Endothelial cell of umbilical vein (primary cell): Measurements from ENCODE around the gene PARVA. TPM values are rescaled to one million over a fixed set of nuclear protein-coding genes. Genes with fewer than 3 reads are reported as not detected.

Experiments used
- BruUV-seq: library from RNA; stranded (reverse); fragments of 400-500 nt; replicated peaks from 2 replicates; lab custom pipeline; 2021; lab: Mats Ljungman, UMichigan
- CTCF ChIA-PET: fragments of 300-600, 350-600 bp; sonication (Branson Sonifier 250); formaldehyde crosslinking; loops from one replicate; lab custom pipeline; 2021; ENCODE audit warnings: antibody characterized with exemption, inconsistent platforms; lab: Charles Lee
- POLR2A ChIA-PET: fragments of 300-600, 350-600 bp; sonication (Branson Sonifier 250); formaldehyde crosslinking; loops from one replicate; lab custom pipeline; 2021; ENCODE audit warnings: antibody characterized with exemption, inconsistent platforms; lab: Charles Lee
- DNase-seq: peaks from one replicate; pipeline ENCODE4 v3.0.0-alpha.2; 2011; ENCODE audit warnings: low read depth, low spot score
- FAIRE-seq: peaks from 2 replicates; lab custom pipeline; 2011; peaks lifted over from hg19 to GRCh38; lab: Jason Lieb, UNC
- H2AFZ ChIP-seq: 2 replicates; pipeline ENCODE4 v1.6.0; 2012; ENCODE audit warnings: low read depth, low read length, control low read depth, inconsistent platforms
- H3K27ac ChIP-seq: 2 replicates; pipeline ENCODE4 v1.5.1; 2011; ENCODE audit warnings: low read depth, mild to moderate bottlenecking, control low read depth, low read length, moderate library complexity; ENCODE audit not compliant: insufficient read depth
- H3K27me3 ChIP-seq, 2 experiments: 2 replicates each; pipeline versions ENCODE4 v1.6.0 to v1.6.1; 2011; ENCODE audit warnings: low read length in 2 of 2, mixed read lengths in 1 of 2; ENCODE audit not compliant: control insufficient read depth in 2 of 2, insufficient read depth in 2 of 2
- H3K36me3 ChIP-seq, 2 experiments: 2 replicates in 1 of 2; 3 replicates in 1 of 2; pipeline ENCODE4 v1.5.1; 2011; ENCODE audit warnings: low read length in 2 of 2, mild to moderate bottlenecking in 1 of 2, moderate library complexity in 1 of 2; ENCODE audit not compliant: control insufficient read depth in 2 of 2, insufficient read depth in 2 of 2; ENCODE audit errors: extremely low read depth in 1 of 2
- H3K4me1 ChIP-seq: 3 replicates; pipeline ENCODE4 v1.5.1; 2011; ENCODE audit warnings: mild to moderate bottlenecking, low read length; ENCODE audit not compliant: control insufficient read depth, insufficient read depth; ENCODE audit errors: extremely low read depth
- H3K4me2 ChIP-seq: 2 replicates; pipeline ENCODE4 v1.6.1; 2011; ENCODE audit warnings: low read length, control low read depth, mixed read lengths; ENCODE audit not compliant: insufficient read depth
- H3K4me3 ChIP-seq, 3 experiments: fragments of 200-600 bp in 1 of 3; sonication (generic), shearing (Covaris generic) in 1 of 3; replicated peaks in 1 of 3; 2 replicates each; pipeline ENCODE4 v1.5.1; 2011 to 2016; ENCODE audit warnings: control low read depth in 3 of 3, low read length in 3 of 3, mild to moderate bottlenecking in 2 of 3, inconsistent platforms in 1 of 3, low read depth in 1 of 3, moderate library complexity in 1 of 3; ENCODE audit not compliant: insufficient read depth in 1 of 3
- H3K79me2 ChIP-seq: 2 replicates; pipeline ENCODE4 v1.6.0; 2012; ENCODE audit warnings: low read length, inconsistent platforms; ENCODE audit not compliant: control insufficient read depth, insufficient read depth
- H3K9ac ChIP-seq: replicated peaks from 2 replicates; pipeline ENCODE3; 2011; ENCODE audit warnings: low read length, control low read depth; ENCODE audit not compliant: insufficient read depth; ENCODE audit errors: extremely low read depth
- H3K9me1 ChIP-seq: replicated peaks from 3 replicates; pipeline ENCODE4 v1.6.0; 2011; ENCODE audit warnings: mild to moderate bottlenecking, low read length; ENCODE audit not compliant: control insufficient read depth, insufficient read depth; ENCODE audit errors: extremely low read depth
- H3K9me3 ChIP-seq: replicated peaks from 2 replicates; pipeline ENCODE4 v1.5.1; 2012; ENCODE audit warnings: low read length, inconsistent platforms; ENCODE audit not compliant: control insufficient read depth, insufficient read depth
- H4K20me1 ChIP-seq: replicated peaks from 2 replicates; pipeline ENCODE3; 2011; ENCODE audit warnings: mild to moderate bottlenecking, low read length; ENCODE audit not compliant: control insufficient read depth, insufficient read depth; ENCODE audit errors: extremely low read depth
- EZH2 ChIP-seq: IDR thresholded peaks from 2 replicates; pipeline ENCODE4 v1.6.1; 2012; ENCODE audit warnings: borderline replicate concordance, low read depth, mild to moderate bottlenecking, moderate library complexity, low read length, inconsistent platforms; ENCODE audit not compliant: severe bottlenecking
- FOS ChIP-seq: IDR thresholded peaks from 2 replicates; pipeline ENCODE4 v1.6.1; 2011; ENCODE audit warnings: mild to moderate bottlenecking, low read length, moderate library complexity, borderline replicate concordance; ENCODE audit not compliant: insufficient read depth
- GATA2 ChIP-seq: IDR thresholded peaks from 2 replicates; pipeline ENCODE4 v1.7.0; 2011; ENCODE audit warnings: low read depth, mild to moderate bottlenecking, moderate library complexity, mixed read lengths, low read length; ENCODE audit not compliant: insufficient read length, insufficient read depth
- JUN ChIP-seq: IDR thresholded peaks from 2 replicates; pipeline ENCODE4 v1.6.1; 2011; ENCODE audit warnings: borderline replicate concordance, low read depth; ENCODE audit not compliant: insufficient read length, insufficient read depth
- MAX ChIP-seq: IDR thresholded peaks from 2 replicates; pipeline ENCODE4 v1.6.1; 2011; ENCODE audit not compliant: insufficient read depth, insufficient read length
- MYC ChIP-seq: IDR thresholded peaks from one replicate; pipeline ENCODE4 v1.6.1; 2011; ENCODE audit warnings: mild to moderate bottlenecking, low read depth, low read length
- POLR2A ChIP-seq: IDR thresholded peaks from 2 replicates; pipeline ENCODE4 v1.6.1; 2012; ENCODE audit warnings: low read depth, mild to moderate bottlenecking, control low read depth, low read length
- POLR2AphosphoS5 ChIP-seq: IDR thresholded peaks from 2 replicates; pipeline ENCODE4 v1.6.1; 2012; ENCODE audit warnings: low read depth, mild to moderate bottlenecking, control low read depth, low read length, moderate library complexity; ENCODE audit not compliant: insufficient read depth
- dilution Hi-C: fragments of 300-500 bp; cut with MboI; formaldehyde crosslinking; loops from one replicate; pipeline ENCODE4 v1.15.0; 2019; ENCODE audit warnings: low sequenced_read_pairs; ENCODE audit not compliant: extremely low pct_ligation_motif_present
- intact Hi-C: fragments of 100-400 bp; cut with micrococcal nuclease; formaldehyde crosslinking; loops from one replicate; pipeline ENCODE4 v1.10.0; 2022
- polyA plus RNA-seq, 4 experiments: library from polyadenylated mRNA; depleted of rRNA in 3 of 4; stranded (reverse) in 3 of 4; unstranded in 1 of 4; fragments of >200 nt; gene quantifications; 2 replicates each; pipeline versions ENCODE4 v1.2.1 to v1.2.3, GENCODE V29; 2011 to 2012; ENCODE audit warnings: missing spikeins in 1 of 4
- total RNA-seq: library from RNA; stranded (reverse); gene quantifications from 2 replicates; pipeline ENCODE4 v1.2.3, GENCODE V29; 2021
- TF ChIP-seq, protein P1 (sequence below), 2 donors: IDR thresholded peaks; 1 replicate in 1 of 2; 2 replicates in 1 of 2; pipeline ENCODE4 v1.5.1; 2011; ENCODE audit warnings: low read length in 2 of 2, mild to moderate bottlenecking in 2 of 2, moderate library complexity in 2 of 2, control low read depth in 1 of 2, inconsistent platforms in 1 of 2, low read depth in 1 of 2; ENCODE audit not compliant: insufficient read depth in 1 of 2; ENCODE audit errors: extremely low read depth in 1 of 2

PARVA gene
- total and polyA plus RNA-seq, 2 donors (not counting 3 experiments of a cell fraction or from before 2014, with no cell fraction given), result 40.6 to 104 TPM

- H3K27me3 ChIP-seq, result no peaks in the 10 kb centered on the region
- H3K9ac ChIP-seq, result no peak overlapping the region
- no TSS peak for BruUV-seq
- TF ChIP-seq, protein P1, sequence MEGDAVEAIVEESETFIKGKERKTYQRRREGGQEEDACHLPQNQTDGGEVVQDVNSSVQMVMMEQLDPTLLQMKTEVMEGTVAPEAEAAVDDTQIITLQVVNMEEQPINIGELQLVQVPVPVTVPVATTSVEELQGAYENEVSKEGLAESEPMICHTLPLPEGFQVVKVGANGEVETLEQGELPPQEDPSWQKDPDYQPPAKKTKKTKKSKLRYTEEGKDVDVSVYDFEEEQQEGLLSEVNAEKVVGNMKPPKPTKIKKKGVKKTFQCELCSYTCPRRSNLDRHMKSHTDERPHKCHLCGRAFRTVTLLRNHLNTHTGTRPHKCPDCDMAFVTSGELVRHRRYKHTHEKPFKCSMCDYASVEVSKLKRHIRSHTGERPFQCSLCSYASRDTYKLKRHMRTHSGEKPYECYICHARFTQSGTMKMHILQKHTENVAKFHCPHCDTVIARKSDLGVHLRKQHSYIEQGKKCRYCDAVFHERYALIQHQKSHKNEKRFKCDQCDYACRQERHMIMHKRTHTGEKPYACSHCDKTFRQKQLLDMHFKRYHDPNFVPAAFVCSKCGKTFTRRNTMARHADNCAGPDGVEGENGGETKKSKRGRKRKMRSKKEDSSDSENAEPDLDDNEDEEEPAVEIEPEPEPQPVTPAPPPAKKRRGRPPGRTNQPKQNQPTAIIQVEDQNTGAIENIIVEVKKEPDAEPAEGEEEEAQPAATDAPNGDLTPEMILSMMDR (IDR thresholded peaks at IDR 0.05; ENCODE audit: extremely low read depth in 1 of 2, insufficient read depth in 1 of 2, low read depth in 1 of 2, low read length in 2 of 2), result peak; percentile 61 to 70
- no peak for TF ChIP-seq FOS
- FAIRE-seq (peak; percentile 82), DNase-seq (peak; percentile 82)
- H3K4me1 ChIP-seq, result no peaks in the 10 kb centered on the region
- no peaks in the 10 kb centered on the region for H3K79me2 ChIP-seq
- dilution Hi-C loops (no loop called here), intact Hi-C loops (loop anchor here (1.0 to 10.0 kb wide), 13 partner anchors 43 to 1013 kb away; partner anchors contain the start of genes PARVA and TEAD1)
- no peaks in the 10 kb centered on the region for H4K20me1 ChIP-seq
- no peaks in the 10 kb centered on the region for H3K9me1 ChIP-seq
- H3K9me3 ChIP-seq, result no peaks in the 10 kb centered on the region
- no peak overlapping the region for H3K4me3 ChIP-seq
- H3K4me2 ChIP-seq, result no peak overlapping the region
- POLR2A ChIA-PET, result no interaction called here
- CTCF ChIA-PET, result interaction anchor here (0.6 to 5.6 kb wide), 106 partner anchors 10 to 1014 kb away, joined by 3 to 191 read pairs (median 5); partner anchors contain the start of genes PARVA and TEAD1
- no peak overlapping the region for H3K27ac ChIP-seq
- no peaks in the 10 kb centered on the region for H3K36me3 ChIP-seq
- H2AFZ ChIP-seq, result no peak overlapping the region
These were observed 46.0 kb upstream of the PARVA start for GRCh38 chr11:12331239-12331874.

DNA sequence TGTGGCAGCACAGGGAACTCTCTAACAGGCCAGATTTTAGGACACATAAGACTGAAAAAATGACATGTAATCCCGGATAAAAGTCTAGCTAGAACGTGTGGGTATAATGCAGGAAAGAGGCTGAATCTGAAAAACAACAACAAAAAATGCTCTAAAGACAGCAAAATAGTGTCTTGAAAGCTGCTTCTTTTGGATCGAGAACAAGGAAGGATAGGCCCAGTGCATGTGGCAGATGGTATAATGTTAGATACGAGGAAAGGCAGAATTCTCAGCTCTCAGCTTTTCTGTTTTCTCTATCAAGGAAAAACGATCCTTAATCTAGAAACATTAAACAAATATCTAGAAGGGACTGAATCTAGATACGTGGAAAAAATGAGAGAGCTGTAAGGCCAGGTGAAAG, 33.8 kb upstream of the PARVA start:
- POLR2A ChIA-PET, result no interaction called here
- BruUV-seq, result no TSS peak
- dilution Hi-C loops, result no loop called here
- no peaks in the 10 kb centered on the region for H3K9me1 ChIP-seq
- no peaks in the 10 kb centered on the region for H3K4me1 ChIP-seq
- no peaks in the 10 kb centered on the region for H3K27me3 ChIP-seq
- no peak overlapping the region for H3K27ac ChIP-seq
- H3K4me2 ChIP-seq, result no peak overlapping the region
- CTCF ChIA-PET, result interaction anchor here (2.5 kb wide), 1 partner anchor 12 kb away, joined by 16 read pairs; no protein-coding TSS in a partner anchor
- H3K79me2 ChIP-seq, result no peaks in the 10 kb centered on the region
- H2AFZ ChIP-seq, result no peak overlapping the region
- H3K9me3 ChIP-seq, result no peaks in the 10 kb centered on the region
- intact Hi-C loops, result no loop called here
- no peak overlapping the region for H3K9ac ChIP-seq
- H4K20me1 ChIP-seq, result no peaks in the 10 kb centered on the region
- H3K36me3 ChIP-seq, result no peaks in the 10 kb centered on the region
- DNase-seq (no peak), FAIRE-seq (no peak)
- no peak overlapping the region for H3K4me3 ChIP-seq
- TF ChIP-seq GATA2, result no peak
- no peak for TF ChIP-seq JUN
- TF ChIP-seq, protein P1 (IDR thresholded peaks at IDR 0.05; ENCODE audit: extremely low read depth in 1 of 2, insufficient read depth in 1 of 2, low read depth in 1 of 2, low read length in 2 of 2), result no peak
- TF ChIP-seq MYC, result no peak
- no peak for TF ChIP-seq EZH2
- no peak for TF ChIP-seq POLR2A
- TF ChIP-seq POLR2AphosphoS5, result no peak
- no peak for TF ChIP-seq MAX
- no peak for TF ChIP-seq FOS
